D721Med (cell line): ENCODE results near the gene DNAH17.

Experiments
- DNase-seq: peaks from one replicate; pipeline ENCODE4 v3.0.0; 2011; ENCODE audit warnings: low spot score; ENCODE audit not compliant: insufficient read length
- FAIRE-seq: peaks from 2 replicates; lab custom pipeline; 2011; peaks lifted over from hg19 to GRCh38; lab: Jason Lieb, UNC
- CTCF ChIP-seq: IDR thresholded peaks from 2 replicates; pipeline ENCODE4 v1.5.1; 2012; ENCODE audit warnings: mild to moderate bottlenecking, control low read depth; ENCODE audit not compliant: insufficient read depth; ENCODE audit errors: missing control alignments

Gene DNAH17

GRCh38 chr17:78523934-78524655 lies 53.1 kb downstream of the DNAH17 start:
- FAIRE-seq (no peak), DNase-seq (no peak)
- TF ChIP-seq CTCF: no peak

GRCh38 chr17:78522031-78522809 lies 55.0 kb downstream of the DNAH17 start:
- DNase-seq: no peak
- TF ChIP-seq CTCF: no peak
- FAIRE-seq: no peak

- no peak for TF ChIP-seq CTCF
- FAIRE-seq: no peak
- DNase-seq: no peak
Observed at GRCh38 chr17:78517421-78517820, 59.8 kb downstream of the DNAH17 start.

GRCh38 chr17:78515480-78515879 lies 61.7 kb downstream of the DNAH17 start:
- TF ChIP-seq CTCF: no peak
- DNase-seq (no peak), FAIRE-seq (no peak)

GRCh38 chr17:78514521-78514920 lies 62.7 kb downstream of the DNAH17 start:
- DNase-seq (no peak), FAIRE-seq (no peak)
- no peak for TF ChIP-seq CTCF

- no peak for TF ChIP-seq CTCF
- FAIRE-seq: no peak
- DNase-seq: no peak
Observed at GRCh38 chr17:78512976-78513375, 64.2 kb downstream of the DNAH17 start.
